Kidney tubule cell (primary cell): ENCODE results near the gene RPLP2.

Source experiments
- DNase-seq: peaks from one replicate; pipeline ENCODE4 v3.0.0-alpha.2; 2018; ENCODE audit warnings: low spot score

RPLP2 gene

GRCh38 chr11:791658-792534, 17.9 kb upstream of the RPLP2 start:
- no peak for DNase-seq

GRCh38 chr11:792535-792821, 17.3 kb upstream of the RPLP2 start:
- DNase-seq = no peak

- no peak for DNase-seq
Measured at GRCh38 chr11:792873-793272, 16.9 kb upstream of the RPLP2 start.

GRCh38 chr11:793556-793955, 16.2 kb upstream of the RPLP2 start:
- no peak for DNase-seq

GRCh38 chr11:794013-794765, 15.6 kb upstream of the RPLP2 start:
- no peak for DNase-seq

- DNase-seq = peak; percentile 61
Measured at GRCh38 chr11:794766-795633, 14.8 kb upstream of the RPLP2 start.

GRCh38 chr11:795634-796564, 13.9 kb upstream of the RPLP2 start:
- DNase-seq = peak; percentile 96

GRCh38 chr11:796565-797295, 13.0 kb upstream of the RPLP2 start:
- no peak for DNase-seq

GRCh38 chr11:797296-798092, 12.3 kb upstream of the RPLP2 start:
- DNase-seq = peak; percentile 77

- DNase-seq = peak; percentile 84
Measured at GRCh38 chr11:798093-798713, 11.6 kb upstream of the RPLP2 start, which contains the start of gene SLC25A22. Gene SLC25A22 (minus strand): TSS chr11:798281. CDS start chr11:795006, 3,275 bp downstream.

- no peak for DNase-seq
Measured at GRCh38 chr11:799641-800316, 10.0 kb upstream of the RPLP2 start.

- DNase-seq = no peak
Measured at GRCh38 chr11:800473-800872, 9.3 kb upstream of the RPLP2 start.

GRCh38 chr11:801097-801780, 8.5 kb upstream of the RPLP2 start:
- no peak for DNase-seq

GRCh38 chr11:802018-802617, 7.6 kb upstream of the RPLP2 start:
- DNase-seq = no peak

- no peak for DNase-seq
Measured at GRCh38 chr11:802693-803466, 6.9 kb upstream of the RPLP2 start.

- DNase-seq = no peak
Measured at GRCh38 chr11:803467-803742, 6.4 kb upstream of the RPLP2 start.
